ENCODE measurements around the gene ANO10.
"Not testable (repeated sequence)": the region's sequence is repeated elsewhere in the genome, so short reads cannot be mapped to it uniquely, and the experiment has no call there.

ANO10 gene

DNA sequence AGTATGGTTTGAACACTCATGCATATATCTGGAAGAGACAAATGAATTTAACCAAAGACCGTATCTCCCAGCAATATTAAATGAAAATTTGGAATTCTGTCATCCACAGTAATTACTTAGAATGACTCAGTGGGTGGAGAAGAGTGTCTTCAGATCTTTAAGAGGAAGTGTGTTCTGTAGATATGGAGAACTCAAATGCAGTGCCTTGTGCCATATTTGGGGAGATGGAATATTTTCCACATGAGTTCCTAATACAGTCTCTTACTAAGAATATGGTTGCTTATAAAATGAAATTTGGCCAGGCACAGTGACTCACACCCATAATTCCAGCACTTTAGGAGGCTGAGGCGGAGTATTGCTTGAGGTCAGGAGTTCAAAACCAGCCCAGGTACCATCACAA is 40.5 kb downstream of the ANO10 start:
- DNase-seq = no peak

- no peak for DNase-seq
Observed at GRCh38 chr3:43580181-43580580, 41.6 kb downstream of the ANO10 start.

DNA sequence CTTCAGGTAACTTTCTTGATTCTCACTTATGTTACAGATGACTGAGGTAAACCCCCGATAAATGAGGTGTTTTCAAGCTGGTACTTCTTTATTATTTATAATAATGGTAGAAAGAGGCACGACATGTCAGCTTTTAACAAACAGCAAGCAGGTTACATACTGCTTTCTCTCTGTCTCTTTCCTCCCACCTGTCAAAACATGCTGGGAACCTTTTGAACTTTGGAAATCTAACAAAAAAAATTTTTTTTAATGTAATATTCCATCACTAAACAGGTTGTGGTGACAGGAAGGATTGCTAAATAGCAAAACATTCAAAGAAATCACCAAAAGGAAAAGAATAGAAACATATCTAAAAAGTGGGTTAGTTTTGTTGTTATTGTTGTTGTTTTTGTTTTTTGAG is 48.2 kb downstream of the ANO10 start:
- no peak for DNase-seq

DNA sequence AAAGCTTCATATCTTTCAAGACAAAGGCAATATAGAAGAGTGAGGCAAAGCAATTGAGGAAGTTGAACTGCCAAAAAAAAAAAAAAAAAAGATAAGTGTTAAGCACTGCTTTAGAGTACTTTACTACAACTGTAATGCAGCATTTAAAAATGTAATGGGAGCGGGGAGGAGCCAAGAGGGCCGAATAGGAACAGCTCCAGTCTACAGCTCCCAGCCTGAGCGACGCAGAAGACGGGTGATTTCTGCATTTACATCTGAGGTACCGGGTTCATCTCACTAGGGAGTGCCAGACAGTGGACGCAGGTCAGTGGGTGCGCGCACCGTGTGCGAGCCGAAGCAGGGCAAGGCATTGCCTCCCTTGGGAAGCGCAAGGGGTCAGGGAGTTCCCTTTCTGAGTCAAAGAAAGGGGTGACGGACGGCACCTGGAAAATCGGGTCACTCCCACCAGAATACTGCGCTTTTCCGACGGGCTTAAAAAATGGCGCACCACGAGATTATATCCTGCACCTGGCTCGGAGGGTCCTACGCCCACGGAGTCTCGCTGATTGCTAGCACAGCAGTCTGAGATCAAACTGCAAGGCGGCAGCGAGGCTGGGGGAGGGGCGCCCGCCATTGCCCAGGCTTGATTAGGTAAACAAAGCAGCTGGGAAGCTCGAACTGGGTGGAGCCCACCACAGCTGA is 56.0 kb downstream of the ANO10 start:
- DNase-seq = not testable (repeated sequence)

DNA sequence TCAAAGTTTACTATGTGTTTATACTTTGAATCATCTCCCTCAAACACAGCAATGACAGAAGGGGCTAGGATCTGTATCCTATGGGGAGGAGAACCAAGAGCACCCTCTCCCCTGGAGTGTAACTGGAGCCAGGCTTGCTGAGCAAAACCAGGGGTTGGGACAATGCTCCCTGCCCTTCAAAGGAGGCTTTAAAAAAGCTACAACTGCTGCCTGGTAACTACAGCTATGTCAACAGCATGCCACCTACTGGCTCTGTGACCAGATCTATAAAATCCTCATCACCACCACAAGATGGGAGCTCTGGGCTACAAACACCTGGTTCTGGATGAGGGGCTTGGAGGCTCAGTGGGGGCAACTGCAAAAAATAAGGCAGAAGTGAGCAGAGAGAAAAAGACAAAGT is 61.9 kb downstream of the ANO10 start:
- no peak for DNase-seq

GRCh38 chr3:43558171-43558570 is 63.6 kb downstream of the ANO10 start:
- DNase-seq = no peak

- DNase-seq = no peak
Observed at GRCh38 chr3:43549626-43550290, 72.1 kb downstream of the ANO10 start.

- not testable (repeated sequence) for DNase-seq
Observed at GRCh38 chr3:43544277-43544676, 77.5 kb downstream of the ANO10 start.

GRCh38 chr3:43542328-43543043 is 79.3 kb downstream of the ANO10 start:
- no peak for DNase-seq

- no peak for DNase-seq
Observed at GRCh38 chr3:43540624-43541023, 81.2 kb downstream of the ANO10 start.

DNA sequence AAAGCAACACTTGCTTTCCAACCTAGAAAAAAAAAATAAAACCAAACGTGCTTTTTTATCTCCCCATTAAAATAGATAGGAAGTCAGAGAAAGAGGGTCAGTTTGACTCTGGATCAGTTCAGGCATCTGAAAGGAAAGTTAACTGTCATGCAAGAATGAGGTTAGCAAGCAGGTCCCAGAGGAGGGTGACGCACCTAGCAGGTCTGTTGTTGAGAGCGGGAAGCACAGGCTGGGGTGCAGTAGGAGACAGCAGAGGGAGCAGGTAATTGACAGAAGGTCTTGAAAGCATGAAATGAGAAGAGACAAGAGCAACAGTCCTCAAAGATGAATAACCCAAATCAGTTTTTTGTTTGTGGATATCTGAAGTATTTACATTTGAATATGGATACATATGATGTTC is 82.5 kb downstream of the ANO10 start:
- no peak for DNase-seq

GRCh38 chr3:43537225-43537624 is 84.6 kb downstream of the ANO10 start:
- DNase-seq = no peak

DNA sequence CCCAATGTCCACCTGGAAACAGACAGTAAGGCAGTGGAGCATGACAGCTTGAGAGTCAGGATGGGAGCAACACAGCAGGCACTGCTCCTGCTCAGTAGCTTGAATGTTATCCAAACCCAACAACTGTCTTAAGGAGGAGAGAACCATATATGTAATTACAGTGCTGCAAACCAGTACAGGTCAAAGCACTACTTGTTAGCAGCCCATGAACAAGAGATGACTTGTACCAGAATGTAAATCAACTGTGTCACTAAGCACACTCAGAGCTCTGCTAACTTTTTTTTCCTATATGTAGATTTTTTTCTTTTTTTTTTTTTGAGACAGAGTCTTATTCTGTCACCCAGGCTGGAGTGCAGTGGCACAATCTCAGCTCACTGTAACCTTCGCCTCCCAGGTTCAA is 87.1 kb downstream of the ANO10 start:
- DNase-seq = no peak

- no peak for DNase-seq
Observed at GRCh38 chr3:43533009-43533408, 88.8 kb downstream of the ANO10 start.

- no peak for DNase-seq
Observed at GRCh38 chr3:43531835-43532234, 90.0 kb downstream of the ANO10 start.

GRCh38 chr3:43528498-43529099 is 93.2 kb downstream of the ANO10 start:
- DNase-seq = no peak

GRCh38 chr3:43526956-43527355 is 94.9 kb downstream of the ANO10 start:
- DNase-seq = no peak

DNA sequence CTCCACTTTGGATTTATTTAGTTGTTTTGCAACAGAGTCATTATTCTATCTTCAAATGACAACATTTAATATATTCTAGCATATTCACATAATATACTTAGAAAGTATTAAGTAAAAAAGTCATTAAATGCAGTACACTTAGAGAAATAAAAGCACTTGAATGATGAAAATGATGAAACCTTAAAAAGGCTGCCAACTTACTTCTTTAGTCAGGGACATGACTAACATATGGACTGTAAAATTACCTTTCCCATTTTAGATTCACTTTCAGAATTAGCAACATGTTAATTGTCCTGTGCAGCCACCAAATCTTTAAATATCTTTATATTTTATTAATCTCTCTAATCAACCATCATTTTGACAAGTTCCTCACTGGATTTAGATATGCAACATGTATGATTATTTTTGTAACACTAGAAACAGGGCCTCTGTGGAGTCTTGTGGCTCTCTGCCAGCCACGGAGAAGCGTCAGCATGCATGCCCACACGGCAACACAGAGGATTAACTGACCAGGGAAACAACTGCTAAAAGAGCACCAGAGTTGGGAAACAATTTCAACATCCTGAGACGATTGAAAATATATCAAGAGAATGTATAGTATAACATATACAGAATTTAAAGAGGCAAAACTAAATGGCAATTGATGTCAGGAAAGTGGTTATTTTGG is 95.7 kb downstream of the ANO10 start:
- no peak for DNase-seq

DNA sequence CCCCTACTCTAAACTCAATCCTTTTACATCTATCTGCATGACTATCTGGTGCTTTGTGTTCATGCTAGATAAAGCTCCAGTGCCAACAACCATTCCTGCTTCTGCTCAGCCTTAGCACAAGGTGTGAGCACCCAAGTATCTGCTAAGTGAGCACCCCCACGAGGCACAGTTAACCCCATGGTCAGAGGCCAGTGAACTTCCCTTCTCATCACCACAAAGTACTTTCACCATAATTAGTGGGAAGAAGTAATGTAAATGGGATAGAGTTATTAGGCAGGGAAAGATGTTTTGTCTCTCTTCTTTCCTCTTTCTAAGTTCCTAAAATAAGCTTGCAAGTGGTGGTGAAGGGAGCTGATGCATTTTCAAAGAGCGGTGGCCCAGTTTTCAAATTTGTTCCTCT is 96.4 kb downstream of the ANO10 start:
- DNase-seq = no peak

DNA sequence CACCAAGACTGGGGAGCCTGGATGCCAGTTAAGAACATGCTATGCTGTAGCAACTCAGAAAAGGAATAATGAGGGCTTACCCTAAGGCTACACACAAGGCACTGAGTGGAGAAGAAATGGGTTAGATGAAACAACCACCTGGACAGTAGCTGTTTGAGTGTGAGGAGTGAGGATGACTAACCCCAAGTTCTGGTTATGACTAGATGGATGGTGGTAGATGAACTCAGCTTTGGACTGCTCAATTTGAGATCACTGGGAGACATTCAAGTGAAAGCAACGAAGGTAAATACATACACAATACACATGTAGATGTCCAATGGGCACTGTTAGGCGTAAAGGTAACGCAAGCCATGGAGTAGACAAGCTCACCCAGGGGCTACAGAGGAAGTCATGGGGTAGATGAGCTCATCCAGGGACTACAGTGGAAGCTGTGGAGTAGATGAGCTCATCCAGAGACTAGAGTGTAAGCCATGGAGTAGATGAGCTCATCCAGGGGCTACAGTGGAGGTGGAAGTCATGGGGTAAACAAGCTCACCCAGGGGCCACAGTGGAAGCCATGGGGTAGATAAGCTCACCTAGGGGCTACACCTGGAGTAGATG is 98.3 kb downstream of the ANO10 start:
- no peak for DNase-seq

DNA sequence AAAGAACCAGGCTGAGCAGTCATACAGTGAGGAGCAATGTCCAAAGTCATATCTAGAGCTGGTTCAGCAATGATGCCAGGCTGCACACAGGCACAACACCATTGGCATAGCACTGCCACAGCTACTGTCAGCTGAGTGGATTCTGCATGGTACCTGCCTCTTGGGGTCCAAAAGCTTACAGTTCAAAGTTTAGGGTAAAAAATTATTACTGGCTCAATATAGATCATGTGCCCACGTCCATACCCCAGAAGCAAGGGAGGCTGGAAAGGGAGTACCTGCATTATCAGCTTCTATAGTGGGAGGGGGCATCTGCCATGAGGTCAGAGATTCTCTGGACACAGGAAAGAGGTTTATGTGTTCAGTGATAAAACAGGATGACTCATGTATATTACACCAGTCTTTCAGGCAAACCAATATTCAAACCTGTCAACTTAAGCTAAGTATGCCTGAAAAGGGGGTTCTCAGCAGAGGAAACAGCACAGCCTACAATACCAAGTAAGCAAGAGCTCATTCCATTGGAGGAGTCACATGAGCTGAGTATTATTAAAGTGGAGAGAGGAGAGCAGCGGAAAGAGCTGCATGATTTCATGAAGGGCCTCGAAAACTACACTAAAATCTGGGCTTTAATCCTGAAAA is 99.0 kb downstream of the ANO10 start:
- no peak for DNase-seq

DNA sequence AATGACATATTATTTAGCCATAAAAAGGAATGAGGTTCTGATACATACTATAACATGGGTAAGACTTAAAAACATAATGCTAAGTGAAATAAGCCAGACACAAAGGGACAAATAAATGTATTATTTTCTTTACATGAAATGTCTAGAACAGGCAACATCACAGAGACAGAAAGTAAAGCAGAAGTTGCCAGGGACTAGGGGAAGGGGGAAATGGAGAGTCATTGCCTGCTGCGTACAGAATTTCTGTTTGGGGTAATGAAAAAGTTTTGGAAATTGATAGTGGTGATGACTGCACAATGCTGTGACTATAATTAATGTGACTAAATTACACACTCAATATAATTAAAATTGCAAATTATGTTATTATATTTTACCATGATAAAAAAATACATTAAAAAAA is 99.9 kb downstream of the ANO10 start:
- no peak for DNase-seq

Data from right kidney (tissue), 1 donor.